ENCODE measurements around the gene ZNF598.
A peak's percentile ranks its signal among the peaks of the same experiment; 100 is the strongest.

Gene ZNF598

GRCh38 chr16:2005646-2006045, 4.0 kb downstream of the ZNF598 start:
- no peak for DNase-seq

- no peak for DNase-seq
Measured at GRCh38 chr16:2004795-2005517, 4.7 kb downstream of the ZNF598 start.

GRCh38 chr16:2003827-2004641, 5.6 kb downstream of the ZNF598 start:
- peak; percentile 46 for DNase-seq

- no peak for DNase-seq
Measured at GRCh38 chr16:2003231-2003826, 6.3 kb downstream of the ZNF598 start.

GRCh38 chr16:2002406-2003230, 7.0 kb downstream of the ZNF598 start:
- no peak for DNase-seq

- no peak for DNase-seq
Measured at GRCh38 chr16:2001456-2002355, 7.9 kb downstream of the ZNF598 start.

GRCh38 chr16:2001035-2001434, 8.6 kb downstream of the ZNF598 start:
- no peak for DNase-seq

GRCh38 chr16:1999866-2000514, 9.6 kb downstream of the ZNF598 start:
- DNase-seq, result no peak

GRCh38 chr16:1998852-1999801, 10.5 kb downstream of the ZNF598 start:
- DNase-seq, result no peak

- no peak for DNase-seq
Measured at GRCh38 chr16:1998360-1998835, 11.2 kb downstream of the ZNF598 start.

- DNase-seq, result no peak
Measured at GRCh38 chr16:1997494-1998359, 11.9 kb downstream of the ZNF598 start.

GRCh38 chr16:1993731-1994131, 15.9 kb downstream of the ZNF598 start:
- DNase-seq, result no peak

GRCh38 chr16:1992704-1993317, 16.8 kb downstream of the ZNF598 start:
- no peak for DNase-seq

- no peak for DNase-seq
Measured at GRCh38 chr16:1991948-1992703, 17.5 kb downstream of the ZNF598 start.

- DNase-seq, result no peak
Measured at GRCh38 chr16:1991588-1991947, 18.1 kb downstream of the ZNF598 start.

- no peak for DNase-seq
Measured at GRCh38 chr16:1991135-1991551, 18.5 kb downstream of the ZNF598 start.

GRCh38 chr16:1990351-1991134, 19.1 kb downstream of the ZNF598 start:
- DNase-seq, result peak; percentile 5

Measured in NCI-H748 treated with DMSO at 0.1 percent for 48 hours (cell line).